ENCODE data around the gene PHF5A.

The PHF5A gene

DNA sequence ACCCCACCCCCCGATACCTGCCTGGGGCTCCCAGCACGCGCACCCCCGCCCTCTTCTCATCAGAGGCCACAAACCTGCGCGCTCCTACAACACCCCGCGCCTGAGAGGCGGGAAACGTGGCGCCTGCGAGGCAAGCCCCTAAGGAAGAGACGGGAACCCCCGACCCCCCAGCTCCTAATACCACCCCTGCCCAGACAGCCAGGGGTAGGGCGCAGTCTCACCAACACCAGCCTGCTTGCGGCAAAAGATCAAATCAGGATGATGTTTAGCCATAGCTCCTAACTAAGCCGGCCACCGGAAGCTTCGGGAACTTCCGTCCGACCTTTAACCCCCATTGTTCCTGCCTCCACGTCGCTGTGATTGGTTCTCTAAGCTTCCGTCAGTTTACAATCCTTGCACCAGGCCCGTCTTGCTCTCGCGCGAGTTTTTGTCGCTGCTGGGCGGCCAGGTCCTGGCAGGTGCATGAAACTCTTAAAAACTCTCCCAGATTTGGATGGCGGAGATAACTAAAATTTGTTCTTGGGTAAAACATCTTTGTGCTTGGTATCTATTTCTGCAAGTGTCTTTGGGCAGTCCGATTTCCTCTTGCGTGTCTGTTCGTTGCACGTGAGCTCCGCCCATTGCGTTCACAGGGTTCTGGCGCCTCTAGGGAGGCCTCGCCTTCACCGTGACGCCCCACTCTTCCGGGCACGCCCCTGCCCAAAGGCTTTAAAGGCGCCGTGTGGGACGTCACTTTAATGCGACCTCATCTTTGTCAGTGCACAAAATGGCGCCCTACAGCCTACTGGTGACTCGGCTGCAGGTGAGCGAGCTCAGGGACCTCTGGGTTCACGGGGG, at the start of gene PHF5A, which contains the start of gene ACO2:
Gene PHF5A, minus strand, starts transcription at position 312 of the 837 bp plus-strand sequence. Its CDS starts 39 bp downstream, at position 273.
Gene ACO2, plus strand, starts transcription at position 737 of the 837 bp plus-strand sequence. Its CDS starts 30 bp downstream, at position 767.
- peak; percentile 86 to 87 for DNase-seq

DNA sequence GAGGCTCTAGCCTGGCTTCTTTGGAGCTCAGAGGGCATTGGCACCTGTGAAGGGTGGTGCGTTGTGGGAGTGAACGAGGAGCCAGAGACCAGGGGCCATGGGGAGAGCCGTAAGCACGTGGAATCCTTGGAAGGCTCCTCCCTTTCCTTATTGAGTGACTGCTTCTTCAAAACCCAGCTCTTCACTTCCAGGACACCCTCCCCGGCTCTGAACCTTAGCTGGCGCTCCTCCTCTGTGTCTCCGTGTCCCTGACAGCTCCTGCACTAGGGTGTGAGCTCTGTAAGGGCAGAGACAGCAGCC, 49.5 kb upstream of the PHF5A start:
- DNase-seq: no peak

DNA sequence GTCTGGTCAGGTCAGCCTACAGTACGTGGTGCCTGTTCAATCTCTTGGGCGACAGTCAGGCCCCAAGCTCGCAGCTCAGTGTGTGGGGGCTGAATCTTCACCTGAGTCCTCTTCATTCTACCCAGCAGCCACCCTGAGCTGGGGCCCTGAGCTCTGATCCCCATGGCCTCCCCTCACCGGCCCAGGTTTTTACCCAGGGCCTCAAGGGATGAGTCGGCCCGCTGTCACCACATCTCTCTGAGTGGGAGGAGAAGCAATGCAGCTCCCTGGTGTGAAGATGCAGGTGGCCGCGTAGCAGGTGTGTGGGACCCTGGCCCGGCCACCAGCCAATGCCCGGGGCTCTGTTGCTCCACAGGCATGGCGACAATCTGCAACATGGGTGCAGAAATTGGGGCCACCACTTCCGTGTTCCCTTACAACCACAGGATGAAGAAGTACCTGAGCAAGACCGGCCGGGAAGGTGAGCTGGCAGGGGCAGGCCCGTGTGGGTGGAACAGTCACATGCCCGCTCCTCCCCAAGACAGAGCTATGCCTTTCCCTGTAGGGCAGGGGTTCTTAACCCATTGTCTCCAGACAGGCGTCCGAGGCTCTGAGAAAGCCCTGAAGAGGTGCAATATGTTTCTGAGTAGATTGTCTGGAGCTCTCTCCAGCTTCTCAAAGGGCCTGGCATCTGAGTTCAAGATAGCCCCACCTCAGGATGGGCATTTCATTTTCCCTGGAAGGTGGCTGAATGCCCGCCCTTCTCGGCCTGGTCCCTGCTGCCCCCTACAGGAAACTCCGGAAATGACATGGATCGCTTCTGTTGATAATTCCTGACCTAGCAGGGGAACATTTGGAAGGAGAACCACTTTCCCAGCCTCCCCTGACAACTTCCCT, 48.9 kb upstream of the PHF5A start:
- peak; percentile 33 to 71 for DNase-seq

DNA sequence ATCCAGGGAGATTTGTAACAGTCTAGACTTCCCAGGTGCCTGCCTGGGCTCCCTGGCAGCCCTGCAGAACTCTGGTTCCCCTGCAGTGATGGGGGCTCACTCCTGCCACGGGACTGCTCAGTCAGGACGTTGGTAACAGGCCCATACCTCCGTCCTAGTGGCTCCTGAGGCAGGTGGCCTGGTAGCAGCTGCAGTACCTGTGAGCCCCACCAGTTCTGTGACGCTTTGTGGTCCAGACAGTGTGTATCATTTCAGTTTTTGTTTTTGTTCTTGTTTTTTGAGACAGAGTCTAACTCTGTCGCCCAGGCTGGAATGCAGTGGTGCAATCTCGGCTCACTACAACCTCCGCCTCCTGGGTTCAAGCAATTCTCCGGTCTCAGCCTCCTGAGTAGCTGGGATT, 48.0 kb upstream of the PHF5A start:
- DNase-seq: no peak

DNA sequence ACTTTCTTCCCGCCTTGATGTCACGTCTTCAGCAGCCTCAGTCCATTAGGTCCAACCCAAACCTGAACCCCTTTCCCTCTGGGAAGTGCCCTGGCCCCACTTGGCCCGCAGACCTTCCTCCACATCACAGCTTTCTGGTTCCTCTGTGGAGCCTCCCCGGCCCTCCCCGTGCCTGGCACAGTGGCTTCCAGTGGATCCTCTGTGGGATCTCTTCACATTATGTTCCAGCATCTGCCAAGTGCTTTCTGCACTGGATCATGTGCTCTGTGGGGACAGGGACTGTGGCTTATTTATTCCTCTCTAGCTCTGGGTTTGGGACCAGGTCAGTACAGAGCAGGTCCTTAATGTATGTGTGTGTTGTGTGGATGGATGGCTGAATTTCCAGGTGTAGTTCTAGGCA, 44.9 kb upstream of the PHF5A start:
- no peak for DNase-seq

GRCh38 chr22:41512421-41513194, 44.1 kb upstream of the PHF5A start:
- no peak for DNase-seq

- peak in 1 of 2 experiments; percentile 73 for DNase-seq
These were observed 43.1 kb upstream of the PHF5A start for GRCh38 chr22:41511521-41511968.

GRCh38 chr22:41508770-41509170, 40.3 kb upstream of the PHF5A start:
- no peak for DNase-seq

DNA sequence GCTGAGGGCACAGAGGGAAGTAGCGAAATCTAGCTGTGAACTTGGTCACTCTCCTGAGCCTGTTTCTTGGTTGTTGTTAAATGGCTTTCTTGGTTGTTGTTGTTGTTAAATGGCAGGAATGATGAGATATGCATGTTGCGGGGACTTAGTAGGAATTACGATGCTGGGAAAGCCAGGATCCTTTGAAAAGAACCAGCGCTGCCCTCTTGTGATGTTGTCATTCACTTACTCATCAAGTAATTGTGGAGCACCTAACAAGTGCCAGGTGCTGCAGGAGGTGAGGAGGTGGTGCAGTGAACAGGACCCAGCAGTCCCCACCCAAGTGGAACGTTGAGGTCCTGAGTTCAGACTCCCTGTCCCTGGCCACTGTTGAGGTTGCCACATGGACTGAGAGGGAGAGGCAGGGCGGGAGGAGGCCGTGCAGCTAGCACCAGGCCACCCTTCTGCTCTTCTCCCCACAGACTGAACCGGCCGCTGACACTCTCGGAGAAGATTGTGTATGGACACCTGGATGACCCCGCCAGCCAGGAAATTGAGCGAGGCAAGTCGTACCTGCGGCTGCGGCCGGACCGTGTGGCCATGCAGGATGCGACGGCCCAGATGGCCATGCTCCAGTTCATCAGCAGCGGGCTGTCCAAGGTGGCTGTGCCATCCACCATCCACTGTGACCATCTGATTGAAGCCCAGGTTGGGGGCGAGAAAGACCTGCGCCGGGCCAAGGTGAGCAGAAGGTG, 39.0 kb upstream of the PHF5A start:
- no peak for DNase-seq

DNA sequence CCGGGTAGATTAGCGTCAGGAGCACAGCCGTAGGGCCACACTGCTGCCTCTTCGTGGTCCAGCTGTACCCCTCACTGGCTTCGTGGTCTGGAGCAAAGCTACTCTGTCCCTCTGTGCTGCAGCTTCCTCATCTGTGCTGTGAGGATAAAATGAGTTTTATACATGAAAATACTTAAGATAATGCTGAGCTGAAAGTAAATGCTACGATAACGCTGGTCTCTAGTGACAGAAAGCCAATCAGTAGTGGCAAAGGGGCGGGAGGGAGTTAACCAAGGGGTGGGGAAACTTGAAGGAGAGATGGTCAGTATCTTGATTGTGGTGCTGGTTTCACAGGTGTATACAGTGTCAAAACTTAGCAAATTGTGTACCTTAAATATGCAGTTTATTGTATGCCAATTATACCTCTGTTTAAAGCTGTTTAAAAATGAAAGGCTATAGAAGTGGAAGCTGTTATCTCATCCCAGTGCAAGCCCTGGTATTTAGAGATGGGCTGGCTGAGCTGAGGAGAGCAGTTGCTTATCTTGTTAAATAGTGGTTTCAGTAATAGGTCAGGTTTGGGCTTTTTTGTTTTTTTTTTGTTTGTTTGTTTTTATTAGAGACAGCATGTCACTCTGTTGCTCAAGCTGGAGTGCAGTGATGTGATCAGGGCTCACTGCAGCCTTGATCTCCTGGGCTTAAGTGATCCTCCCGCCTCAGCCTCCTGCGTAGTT, 37.2 kb upstream of the PHF5A start:
- no peak for DNase-seq

DNA sequence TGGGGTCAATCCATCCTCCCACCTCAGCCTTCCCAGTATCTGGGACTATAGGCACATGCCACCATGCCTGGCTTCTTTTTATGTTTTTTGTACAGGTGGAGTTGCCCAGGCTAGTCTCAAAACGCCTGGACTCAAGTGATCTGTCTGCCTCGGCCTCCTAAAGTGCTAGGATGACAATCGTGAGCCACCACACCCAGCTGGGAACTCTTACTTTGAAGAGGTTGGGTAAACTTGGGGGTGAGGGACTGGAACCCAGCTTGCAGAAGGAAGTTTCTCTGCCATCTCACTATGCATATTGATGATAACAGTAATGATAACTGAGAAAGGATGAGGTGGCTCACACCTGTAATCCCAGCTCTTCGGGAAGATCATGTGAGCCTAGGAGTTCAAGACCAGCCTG, 36.3 kb upstream of the PHF5A start:
- DNase-seq: no peak

- no peak for DNase-seq
These were observed 35.9 kb upstream of the PHF5A start for GRCh38 chr22:41504397-41504796.

DNA sequence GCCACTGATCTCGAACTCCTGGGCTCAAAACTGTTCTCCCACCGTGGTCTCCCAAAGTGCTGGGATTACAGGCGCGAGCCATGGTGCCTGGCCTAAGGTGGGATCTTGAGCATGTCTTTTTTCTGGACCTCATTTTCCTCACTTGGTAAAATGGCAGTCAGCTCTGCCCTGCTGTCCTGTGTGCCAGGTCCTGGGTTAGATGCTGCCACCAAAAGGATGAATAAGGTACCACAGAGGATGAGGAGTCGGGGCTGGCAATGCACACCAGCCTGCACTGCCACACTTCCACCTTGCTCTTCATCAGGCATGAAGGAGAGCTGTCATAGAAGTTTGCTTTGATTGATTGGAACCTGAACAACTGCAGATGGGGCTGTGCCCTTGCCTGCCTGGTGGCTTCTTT, 32.7 kb upstream of the PHF5A start:
- no peak for DNase-seq

DNA sequence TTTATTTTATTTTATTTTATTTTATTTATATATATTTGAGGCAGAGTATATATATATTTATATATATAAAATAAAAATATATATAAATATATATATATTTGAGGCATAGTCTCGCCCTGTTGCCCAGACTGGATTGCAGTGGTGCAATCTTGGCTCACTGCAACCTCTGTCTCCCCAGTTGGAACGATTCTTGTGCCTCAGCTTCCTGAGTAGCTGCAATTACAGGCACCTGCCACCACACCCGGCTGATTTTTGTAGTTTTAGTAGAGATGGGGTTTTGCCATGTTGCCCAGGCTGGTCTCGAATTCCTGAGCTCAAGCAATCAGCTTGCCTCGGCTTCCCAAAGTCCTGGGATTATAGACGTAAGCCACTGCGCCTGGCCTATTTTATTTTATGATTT, 31.8 kb upstream of the PHF5A start:
- no peak for DNase-seq

DNA sequence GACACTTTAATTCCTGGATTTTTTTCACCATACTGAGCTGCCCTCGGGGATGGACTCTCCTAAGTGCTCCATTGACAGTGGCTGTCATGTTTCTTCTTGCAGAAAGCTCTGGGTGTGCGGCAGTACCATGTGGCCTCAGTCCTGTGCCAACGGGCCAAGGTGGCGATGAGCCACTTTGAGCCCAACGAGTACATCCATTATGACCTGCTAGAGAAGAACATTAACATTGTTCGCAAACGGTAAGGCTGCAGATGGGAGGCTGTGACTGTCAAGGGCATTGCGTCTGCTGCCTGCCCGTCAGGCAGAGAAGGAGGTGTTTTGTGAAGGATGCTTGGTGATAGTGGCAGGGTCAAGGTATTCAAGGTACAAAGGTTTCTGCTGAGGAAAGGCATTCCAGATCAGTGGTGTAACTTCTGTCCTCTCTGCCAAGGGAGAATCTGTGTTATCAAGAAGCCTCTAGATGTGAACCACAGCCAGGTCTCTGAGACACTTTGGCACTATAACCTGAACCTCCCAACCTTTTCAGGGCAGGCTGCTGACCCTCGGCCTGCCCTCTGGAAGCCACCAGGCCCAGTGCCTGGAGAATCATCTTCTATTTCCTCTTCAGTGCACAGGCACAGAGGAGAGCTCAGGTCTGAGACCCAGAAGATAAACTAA, 31.3 kb upstream of the PHF5A start:
- DNase-seq: peak in 1 of 2 experiments; percentile 27

DNA sequence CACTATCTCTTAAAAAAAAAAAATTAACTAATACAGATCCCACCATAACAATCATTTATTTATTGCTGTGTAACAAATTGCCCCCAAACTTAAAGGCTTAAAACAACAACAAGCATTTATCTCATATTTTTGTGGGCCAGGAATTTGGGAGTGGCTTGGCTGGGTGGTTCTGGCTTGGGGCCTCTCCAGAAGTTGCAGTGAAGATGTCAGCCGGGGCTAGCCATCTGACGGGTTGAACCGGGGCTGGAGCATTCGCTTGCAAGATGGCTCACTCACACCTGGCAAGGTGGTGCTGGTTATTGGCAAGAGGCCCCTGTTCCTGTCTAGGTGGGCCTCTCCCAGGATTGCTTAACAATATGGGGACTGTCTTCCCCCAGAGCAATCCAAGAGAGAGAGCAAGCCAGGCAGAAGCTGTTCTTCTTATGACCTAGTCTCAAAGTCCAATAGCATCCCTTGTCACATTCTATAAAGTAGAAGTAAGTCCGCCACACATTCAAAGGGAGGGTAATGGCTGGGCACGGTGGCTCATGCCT, 29.9 kb upstream of the PHF5A start:
- DNase-seq: no peak

DNA sequence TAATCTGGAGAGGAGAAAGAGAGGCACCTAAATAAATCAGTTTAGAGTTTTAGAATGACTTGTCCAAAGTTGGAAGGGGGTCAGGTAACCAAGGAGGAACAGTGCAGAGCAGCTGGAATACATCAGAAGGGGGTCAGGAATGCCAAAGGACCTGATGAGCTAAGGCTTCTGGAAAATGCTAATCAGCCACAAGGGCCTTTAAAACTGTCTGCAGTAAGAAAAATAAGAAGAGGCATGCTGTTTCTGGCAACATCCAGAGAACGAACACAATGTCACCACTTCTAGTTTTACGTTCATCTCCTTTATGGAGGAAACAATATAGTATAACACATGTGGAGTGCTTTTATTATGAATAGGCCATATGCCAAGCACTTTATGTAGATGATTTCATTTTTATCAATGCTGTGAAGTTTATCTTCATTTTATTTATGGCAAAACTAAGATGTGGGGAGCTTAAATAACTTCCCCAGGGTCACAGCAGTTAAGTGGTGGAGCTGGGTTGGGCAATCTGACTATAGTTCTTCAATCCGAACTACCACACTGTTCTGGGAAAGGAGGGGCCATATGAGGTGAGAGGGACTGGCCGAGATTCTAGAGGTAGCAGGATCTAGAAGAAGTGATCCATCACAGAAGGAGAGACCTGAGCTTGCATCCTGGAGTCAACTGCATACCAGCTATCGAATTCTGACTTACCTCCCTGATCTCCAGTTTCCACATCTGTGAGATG, 23.0 kb upstream of the PHF5A start:
- DNase-seq: no peak

DNA sequence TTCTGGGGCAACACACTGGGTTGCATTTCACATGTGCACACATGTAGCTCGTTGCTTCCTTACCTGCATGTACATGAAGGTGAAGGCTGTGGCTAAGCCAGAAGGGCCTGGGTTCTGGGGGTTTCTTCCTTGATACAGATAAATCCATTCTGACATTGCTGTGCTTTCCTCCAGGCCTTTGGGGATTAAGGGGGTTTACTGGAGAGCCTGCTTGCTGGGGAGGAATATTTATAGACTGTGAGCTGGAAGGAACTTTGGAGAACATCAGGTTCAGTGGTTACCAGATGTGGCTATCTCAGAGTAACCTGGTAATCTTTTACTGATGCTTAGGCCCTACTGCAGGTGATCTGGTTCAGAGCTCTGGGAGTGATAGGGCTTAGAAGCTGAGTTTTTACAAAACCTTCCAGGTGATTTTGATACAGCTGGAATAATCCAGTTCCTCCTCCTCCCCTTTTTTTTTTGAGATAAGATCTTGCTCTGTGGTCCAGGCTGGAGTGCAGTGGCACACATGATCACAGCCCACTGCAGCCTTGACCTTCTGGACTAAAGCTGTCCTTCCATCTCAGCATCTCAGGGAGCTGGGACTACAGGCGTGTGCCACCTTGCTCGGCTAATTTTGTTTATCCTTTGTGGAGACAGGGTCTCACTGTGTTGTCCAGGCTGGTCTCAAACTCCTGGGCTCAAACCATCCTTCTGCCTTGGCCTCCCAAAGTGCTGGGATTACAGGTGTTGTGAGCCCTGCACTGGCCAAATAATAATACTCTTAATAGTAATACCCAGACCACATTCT, 20.3 kb upstream of the PHF5A start:
- DNase-seq: no peak

GRCh38 chr22:41488076-41488475, 19.6 kb upstream of the PHF5A start:
- peak; percentile 63 to 89 for DNase-seq
